Activated CD4-positive, CD25-positive, alpha-beta regulatory T cell (primary cell): ENCODE data around the gene MCHR1.
A peak's percentile ranks its signal among the peaks of the same experiment; 100 is the strongest.

Experiments used
- DNase-seq, 4 experiments: peaks; one replicate each; lab custom pipeline; 2025; lab: John Stamatoyannopoulos, UW

Gene MCHR1

GRCh38 chr22:40727070-40727963, 48.0 kb downstream of the MCHR1 start:
- DNase-seq, result no peak

- DNase-seq, result no peak
These were observed 48.8 kb downstream of the MCHR1 start for GRCh38 chr22:40727964-40728615.

GRCh38 chr22:40728731-40729189, 49.5 kb downstream of the MCHR1 start:
- DNase-seq, result peak in 3 of 4 experiments; percentile 20 to 51 (median 33)

GRCh38 chr22:40729284-40729683, 50.0 kb downstream of the MCHR1 start:
- DNase-seq, result no peak
